HPDE6-E6E7 (cell line): ENCODE results near the gene HAVCR2.
A peak's percentile ranks its signal among the peaks of the same experiment; 100 is the strongest.

Source experiments
- DNase-seq: peaks from one replicate; pipeline ENCODE4 v3.0.0; 2011; ENCODE audit warnings: missing footprints; ENCODE audit errors: extremely low spot score

Gene HAVCR2

GRCh38 chr5:157108976-157109375, at the start of gene HAVCR2:
TSS of gene HAVCR2 (minus strand) at chr5:157109044. CDS start at chr5:157108983, 61 bp downstream.
- no peak for DNase-seq

- no peak for DNase-seq
These were observed 48.5 kb upstream of the HAVCR2 start for GRCh38 chr5:157157293-157157891.

DNA sequence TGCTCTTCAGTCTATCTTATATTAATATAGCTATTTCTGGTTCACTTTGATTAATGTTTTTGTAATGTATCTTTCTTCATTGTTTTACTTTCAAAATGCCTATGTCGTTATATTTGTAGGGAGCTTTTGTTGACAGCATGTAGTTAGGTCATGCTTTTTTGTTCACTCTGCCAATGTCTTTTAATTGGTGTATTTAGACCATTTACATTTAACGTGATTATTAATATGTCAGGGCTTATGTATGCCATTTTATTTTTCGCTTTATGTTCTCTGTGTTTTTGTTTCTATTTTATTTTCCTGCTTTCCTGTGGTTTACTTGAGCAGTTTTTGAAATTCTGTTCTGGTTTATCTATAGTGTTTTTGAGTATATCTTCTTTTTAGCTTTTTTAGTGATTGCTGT, 46.5 kb upstream of the HAVCR2 start:
- DNase-seq = no peak

- DNase-seq = no peak
These were observed 42.2 kb upstream of the HAVCR2 start for GRCh38 chr5:157150995-157151394.

DNA sequence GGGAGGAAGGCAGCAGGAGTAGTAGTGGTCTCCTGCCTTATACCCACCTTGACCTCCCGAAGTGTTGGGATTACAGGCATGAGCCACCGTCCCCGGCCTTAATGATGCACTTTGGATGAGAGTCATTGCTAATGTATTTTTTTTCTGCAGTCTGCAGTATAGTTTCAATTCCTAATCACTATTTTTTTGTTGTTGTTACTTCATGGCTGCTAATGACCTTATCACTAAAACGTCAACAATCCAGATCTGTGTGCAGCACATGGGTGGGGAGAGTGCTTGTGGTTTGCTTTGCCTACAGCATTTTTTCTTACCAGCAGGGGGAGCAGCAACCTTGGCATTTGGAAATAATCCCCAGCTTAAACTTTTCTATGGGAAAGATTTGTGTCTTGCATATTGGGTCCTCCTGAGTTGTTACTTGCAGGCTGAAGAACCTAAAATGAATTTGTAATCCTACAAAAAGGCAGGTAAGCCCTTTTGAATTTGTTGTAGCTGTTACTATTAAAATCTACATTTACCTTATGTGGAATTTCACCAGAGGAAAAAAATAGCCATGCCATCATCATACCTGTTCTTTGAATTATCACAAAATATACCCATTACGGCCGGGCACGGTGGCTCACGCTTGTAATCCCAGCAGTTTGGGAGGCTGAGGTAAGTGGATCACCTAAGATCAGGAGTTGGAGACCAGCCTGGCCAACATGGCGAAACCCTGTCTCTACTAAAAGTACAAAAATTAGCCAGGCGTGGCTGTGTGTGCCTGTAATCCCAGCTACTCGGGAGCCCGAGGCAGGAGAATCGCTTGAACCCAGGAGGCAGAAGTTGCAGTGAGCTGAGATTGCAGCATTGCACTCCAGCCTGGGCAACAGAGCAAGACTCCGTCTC, 40.1 kb upstream of the HAVCR2 start:
- peak; percentile 60 for DNase-seq

DNA sequence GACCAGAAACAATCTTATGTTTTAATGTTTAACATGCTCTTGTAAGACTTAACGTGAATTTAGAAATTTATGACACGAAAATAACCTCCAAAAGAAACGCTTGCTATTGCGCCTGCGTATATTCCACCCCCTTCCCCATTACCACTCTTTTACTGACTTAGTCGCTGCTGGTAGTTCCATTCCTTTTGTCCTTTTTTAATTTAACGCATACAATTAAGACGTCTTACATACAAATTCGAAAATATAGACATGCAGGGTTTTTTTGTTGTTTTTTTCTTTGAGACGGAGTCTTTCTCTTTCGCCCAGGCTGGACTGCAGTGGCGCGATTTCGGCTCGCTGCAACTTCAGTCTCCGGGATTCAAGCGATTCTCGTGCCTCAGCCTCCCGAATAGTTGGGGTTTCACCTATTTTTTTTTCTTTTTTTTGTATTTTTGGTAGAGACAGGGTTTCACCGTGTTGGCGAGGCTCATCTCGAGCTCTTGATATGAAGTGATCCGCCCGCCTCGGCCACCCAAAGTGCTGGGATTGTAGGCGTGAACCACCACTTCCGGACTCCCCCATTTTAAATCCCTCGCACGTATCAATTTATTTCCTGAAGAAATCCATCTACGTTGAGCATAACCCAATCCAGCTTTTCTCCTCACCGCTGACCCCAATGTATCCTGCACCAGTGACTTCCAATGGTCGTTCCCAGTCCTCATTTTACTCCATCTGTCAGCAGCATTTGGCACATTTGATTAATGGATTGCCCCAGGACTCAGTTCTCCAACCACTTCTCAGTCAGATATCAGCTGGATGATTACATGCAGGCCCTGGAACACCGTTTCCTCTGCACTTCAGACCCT, 34.5 kb upstream of the HAVCR2 start:
- peak; percentile 61 for DNase-seq

- DNase-seq = peak; percentile 99
These were observed 33.7 kb upstream of the HAVCR2 start, which contains the start of gene MED7 for GRCh38 chr5:157142317-157143126. TSS of gene MED7 (minus strand) at chr5:157142865. CDS start at chr5:157139431, 3,434 bp downstream.

DNA sequence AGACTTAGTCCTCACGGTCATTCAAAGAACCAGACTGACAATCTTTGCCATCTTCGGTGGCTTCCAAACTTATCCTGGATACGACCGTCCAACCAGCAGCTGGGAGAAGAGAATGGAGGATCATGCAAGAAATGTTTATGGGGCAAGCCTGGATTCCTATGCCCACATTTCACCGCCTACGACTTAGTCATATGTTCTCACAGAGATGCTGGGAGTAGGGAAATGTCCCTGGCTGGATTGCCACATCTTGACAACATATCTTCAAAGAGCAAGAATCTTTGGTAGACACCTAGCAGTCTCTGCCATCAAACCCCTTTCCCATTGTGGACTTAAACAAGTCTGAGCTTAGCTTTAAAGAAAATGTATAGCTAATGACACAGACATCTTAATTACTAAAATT, 28.8 kb upstream of the HAVCR2 start:
- no peak for DNase-seq

DNA sequence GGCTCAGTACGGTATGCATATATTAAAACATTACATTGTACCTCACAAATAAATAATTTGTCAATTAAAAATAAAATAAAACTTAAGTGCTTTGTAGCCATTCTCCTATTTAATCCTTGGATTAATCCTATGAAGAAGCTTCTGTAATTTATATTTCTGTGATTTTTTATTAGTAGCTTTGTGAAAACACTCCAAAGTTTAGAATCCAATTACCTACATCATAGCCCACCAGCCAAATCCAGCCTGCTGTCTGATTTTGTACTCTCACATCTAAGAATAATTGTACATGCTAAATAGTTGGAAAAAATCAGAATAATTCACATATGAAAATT, 23.4 kb upstream of the HAVCR2 start:
- no peak for DNase-seq

- DNase-seq = no peak
These were observed 22.1 kb upstream of the HAVCR2 start for GRCh38 chr5:157130925-157131324.

GRCh38 chr5:157121709-157122108, 12.9 kb upstream of the HAVCR2 start:
- no peak for DNase-seq

DNA sequence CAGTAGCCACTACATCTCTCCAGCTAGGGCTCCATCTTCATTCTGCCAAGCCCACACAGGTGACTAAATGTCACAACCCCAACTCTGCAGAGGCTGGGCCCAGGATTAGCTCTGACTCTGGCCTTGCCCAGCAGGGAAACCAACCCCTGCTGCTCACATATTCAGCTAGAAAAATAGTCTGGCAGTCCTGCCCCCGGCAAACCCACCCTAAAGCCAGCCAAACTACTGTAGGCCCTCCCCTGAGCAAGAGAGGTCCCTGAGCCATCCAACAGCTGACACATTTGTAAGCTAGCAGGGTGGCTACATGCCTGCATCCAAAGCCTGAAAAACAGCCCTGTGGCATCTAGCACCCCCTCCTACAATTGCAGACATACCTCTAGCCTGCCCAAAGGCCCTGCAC, 11.3 kb upstream of the HAVCR2 start:
- DNase-seq = no peak

DNA sequence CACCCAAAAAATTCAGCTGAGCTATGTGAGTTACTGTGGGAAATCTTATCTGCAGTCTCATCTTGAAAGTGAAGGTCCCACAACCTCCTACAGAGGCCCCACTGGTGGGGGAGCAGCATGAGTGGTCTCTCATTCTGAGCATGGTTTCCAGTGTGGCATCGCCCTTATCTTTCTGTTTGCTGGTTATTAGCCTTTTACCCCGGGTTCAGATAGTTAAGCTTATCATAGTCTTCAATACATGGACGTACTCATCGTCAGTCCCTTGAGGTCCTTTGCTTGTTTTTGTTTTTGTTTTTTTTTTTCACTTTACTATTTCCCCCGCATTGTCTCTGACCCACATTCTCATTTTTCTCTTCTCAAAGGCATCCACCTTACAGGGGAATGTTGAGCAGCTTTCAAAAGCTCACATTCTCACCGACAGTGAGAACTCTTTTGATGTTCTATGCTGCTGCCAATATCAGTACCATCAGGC, 7.7 kb upstream of the HAVCR2 start:
- no peak for DNase-seq

GRCh38 chr5:157115502-157115901, 6.7 kb upstream of the HAVCR2 start:
- no peak for DNase-seq

GRCh38 chr5:157115012-157115411, 6.2 kb upstream of the HAVCR2 start:
- no peak for DNase-seq

- no peak for DNase-seq
These were observed 4.2 kb upstream of the HAVCR2 start for GRCh38 chr5:157113002-157113401.

GRCh38 chr5:157109744-157110143, 900 bp upstream of the HAVCR2 start:
- DNase-seq = no peak

DNA sequence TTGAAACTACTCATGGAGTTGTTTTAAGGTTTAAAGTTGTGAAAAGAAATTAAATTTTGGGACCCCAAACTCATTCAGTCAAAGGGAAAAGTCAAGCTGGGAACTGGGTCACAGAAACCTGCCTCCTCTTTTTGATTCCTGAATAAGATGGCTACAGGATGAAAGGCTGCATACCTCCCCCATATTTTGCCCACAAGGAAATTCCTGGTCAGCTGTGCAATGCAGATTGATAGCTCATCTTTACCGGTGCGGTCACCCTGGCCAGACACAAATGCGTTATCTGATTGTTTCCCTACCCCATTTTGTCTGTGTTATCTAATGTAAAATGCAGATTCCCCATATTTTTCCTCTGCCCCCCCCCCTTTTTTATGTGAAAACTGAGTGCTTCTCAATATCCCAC, 1.3 kb downstream of the HAVCR2 start:
- no peak for DNase-seq

DNA sequence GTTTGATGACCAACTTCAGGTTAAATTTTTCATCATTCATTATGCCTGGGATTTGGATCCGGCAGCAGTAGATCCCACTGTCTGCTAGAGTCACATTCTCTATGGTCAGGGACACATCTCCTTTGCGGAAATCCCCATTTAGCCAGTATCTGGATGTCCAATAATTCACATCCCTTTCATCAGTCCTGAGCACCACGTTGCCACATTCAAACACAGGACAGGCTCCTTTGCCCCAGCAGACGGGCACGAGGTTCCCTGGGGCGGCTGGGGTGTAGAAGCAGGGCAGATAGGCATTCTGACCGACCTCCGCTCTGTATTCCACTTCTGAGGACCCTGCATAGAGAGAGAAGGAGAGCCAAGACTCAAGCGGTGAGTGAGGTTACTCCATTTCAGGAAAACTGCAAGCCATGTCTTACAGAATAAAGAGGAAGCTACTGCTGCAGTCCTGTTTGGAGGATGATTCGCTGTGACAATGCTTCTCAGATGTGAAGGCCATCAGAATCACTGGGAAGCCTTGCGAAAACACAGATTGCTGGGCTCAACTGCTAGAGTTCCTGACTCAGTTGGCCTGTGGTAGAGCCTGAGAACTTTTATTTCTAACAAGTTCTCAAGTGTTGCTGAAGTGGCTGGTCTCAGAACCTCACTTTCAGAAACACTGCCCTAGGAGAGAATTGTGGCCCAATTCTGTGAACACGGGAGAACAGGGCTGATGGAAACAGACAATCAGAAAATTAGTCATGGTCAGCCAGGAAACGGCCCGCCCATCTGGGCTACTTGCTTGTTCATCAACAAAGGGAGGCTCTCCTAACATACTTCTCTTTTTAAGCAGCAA, 2.0 kb downstream of the HAVCR2 start:
- no peak for DNase-seq

DNA sequence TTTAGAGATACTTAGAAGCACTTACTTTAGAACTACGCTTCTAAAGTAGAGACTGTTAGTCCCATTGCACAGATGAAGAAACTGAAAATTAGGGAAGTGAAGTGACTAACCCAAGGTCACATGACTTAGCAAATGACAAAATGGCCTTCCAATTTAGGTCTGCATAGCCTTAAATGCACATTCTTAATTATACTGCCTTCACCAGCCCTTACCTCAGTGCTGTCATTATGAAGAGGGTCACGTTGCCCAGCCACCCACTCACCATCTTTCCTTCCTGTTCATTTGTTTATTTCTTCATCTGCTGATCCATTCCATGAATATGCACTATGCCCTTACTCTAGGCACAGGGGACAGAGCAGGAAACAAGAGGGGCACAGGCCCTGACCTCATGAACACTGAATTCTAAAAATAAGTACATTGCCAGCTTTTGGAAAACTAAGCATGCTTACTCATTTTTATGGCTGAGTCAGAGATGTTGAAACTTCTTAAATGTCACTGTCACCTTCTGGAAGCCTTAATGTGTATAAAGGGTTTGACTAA, 8.6 kb downstream of the HAVCR2 start:
- DNase-seq = no peak
